Ecto neural progenitor cell (in vitro differentiated cells): ENCODE data around the gene ZNF106.

Source experiments
- DNase-seq: peaks from one replicate; pipeline ENCODE4 v3.0.0-alpha.2; 2018; ENCODE audit warnings: low spot score

ZNF106 gene

GRCh38 chr15:42490671-42491538 lies at the start of gene ZNF106:
ZNF106 (minus strand) TSS chr15:42491141; CDS start chr15:42472289, 18,852 bp downstream.
- DNase-seq, result peak; percentile 94

- no peak for DNase-seq
Measured at GRCh38 chr15:42533246-42533645, 42.3 kb upstream of the ZNF106 start.

- DNase-seq, result no peak
Measured at GRCh38 chr15:42528970-42529369, 38.0 kb upstream of the ZNF106 start.

GRCh38 chr15:42523331-42523730 lies 32.4 kb upstream of the ZNF106 start:
- DNase-seq, result no peak

- DNase-seq, result no peak
Measured at GRCh38 chr15:42511007-42511391, 20.1 kb upstream of the ZNF106 start.

- no peak for DNase-seq
Measured at GRCh38 chr15:42510258-42511006, 19.5 kb upstream of the ZNF106 start.

- no peak for DNase-seq
Measured at GRCh38 chr15:42508263-42508690, 17.3 kb upstream of the ZNF106 start.

- no peak for DNase-seq
Measured at GRCh38 chr15:42507514-42507913, 16.6 kb upstream of the ZNF106 start.

- no peak for DNase-seq
Measured at GRCh38 chr15:42504631-42505030, 13.7 kb upstream of the ZNF106 start.

- no peak for DNase-seq
Measured at GRCh38 chr15:42503825-42504224, 12.9 kb upstream of the ZNF106 start.

GRCh38 chr15:42502477-42502876 lies 11.5 kb upstream of the ZNF106 start:
- no peak for DNase-seq

- no peak for DNase-seq
Measured at GRCh38 chr15:42499858-42500609, 9.1 kb upstream of the ZNF106 start.

- DNase-seq, result no peak
Measured at GRCh38 chr15:42498212-42499068, 7.5 kb upstream of the ZNF106 start.

GRCh38 chr15:42495361-42496212 lies 4.6 kb upstream of the ZNF106 start, which contains the start of gene SNAP23:
SNAP23 (plus strand) TSS chr15:42495634; CDS start chr15:42511847, 16,213 bp downstream.
- peak; percentile 94 for DNase-seq

GRCh38 chr15:42494998-42495360 lies 4.0 kb upstream of the ZNF106 start:
- DNase-seq, result no peak

- DNase-seq, result no peak
Measured at GRCh38 chr15:42493679-42494078, 2.7 kb upstream of the ZNF106 start.

GRCh38 chr15:42491539-42492225 lies 741 bp upstream of the ZNF106 start:
- DNase-seq, result no peak

GRCh38 chr15:42490291-42490670 lies 660 bp downstream of the ZNF106 start:
- no peak for DNase-seq

GRCh38 chr15:42483677-42484076 lies 7.3 kb downstream of the ZNF106 start:
- DNase-seq, result no peak

GRCh38 chr15:42482701-42483100 lies 8.2 kb downstream of the ZNF106 start:
- DNase-seq, result no peak
